Tibial nerve (tissue), 3 donors: ENCODE data around the gene TCHHL1.

Experiments used
- CTCF ChIP-seq, 5 experiments: fragments of 200-600 bp in 3 of 5; fragments of 450-650 bp in 2 of 5; sonication (generic) in 3 of 5; IDR thresholded peaks; one replicate each; pipeline ENCODE4 v1.5.1; 2016 to 2019; ENCODE audit warnings: antibody characterized with exemption in 5 of 5, mild to moderate bottlenecking in 3 of 5, moderate library complexity in 2 of 5
- POLR2A ChIP-seq, 2 donors: fragments of 450-650 bp; IDR thresholded peaks; one replicate each; pipeline ENCODE4 v1.6.1; 2017; ENCODE audit warnings: antibody characterized with exemption in 2 of 2, mild to moderate bottlenecking in 2 of 2, moderate library complexity in 2 of 2

- no peak for TF ChIP-seq CTCF (IDR thresholded peaks at IDR 0.05)
- no peak for TF ChIP-seq POLR2A (IDR thresholded peaks at IDR 0.05)
Observed at GRCh38 chr1:152125834-152126443, 37.1 kb upstream of the TCHHL1 start.
